ENCODE data around the gene ATXN2.

GRCh38 chr12:111605911-111606766, 7.0 kb upstream of the ATXN2 start:
- TF ChIP-seq CTCF (IDR thresholded peaks at IDR 0.05 in 8 of 11, conservative IDR thresholded peaks at IDR 0.05 in 3 of 11) (no peak), POLR2AphosphoS5 (IDR thresholded peaks at IDR 0.05) (no peak)
